ENCODE data around the gene FOXA1. TPM values are rescaled to one million over a fixed set of nuclear protein-coding genes. Genes with fewer than 3 reads are reported as not detected.

Gene FOXA1
- total RNA-seq, 3 donors from 2014 or later (not counting 1 experiment from before 2014, with no cell fraction given), result not detected

- H3K4me3 ChIP-seq (ENCODE audit: low read length), result no peak overlapping the region
- Mint-ChIP-seq H3K4me1 (no peaks in the 10 kb centered on the region), H3K27ac (no peak overlapping the region), H3K27me3 (ENCODE audit: low read depth in 2 of 2) (peaks cover 40 to 46% of the 10 kb centered on the region in 2 donors), H3K4me3 (no peak overlapping the region), H3K36me3 (peaks cover 28% of the 10 kb centered on the region), H3K9me3 (peaks cover 3% of the 10 kb centered on the region in 2 donors)
- H3K9me3 ChIP-seq (ENCODE audit: control insufficient read depth, insufficient read depth, low read length), result peaks cover under 1% of the 10 kb centered on the region
- TF ChIP-seq, protein P1, sequence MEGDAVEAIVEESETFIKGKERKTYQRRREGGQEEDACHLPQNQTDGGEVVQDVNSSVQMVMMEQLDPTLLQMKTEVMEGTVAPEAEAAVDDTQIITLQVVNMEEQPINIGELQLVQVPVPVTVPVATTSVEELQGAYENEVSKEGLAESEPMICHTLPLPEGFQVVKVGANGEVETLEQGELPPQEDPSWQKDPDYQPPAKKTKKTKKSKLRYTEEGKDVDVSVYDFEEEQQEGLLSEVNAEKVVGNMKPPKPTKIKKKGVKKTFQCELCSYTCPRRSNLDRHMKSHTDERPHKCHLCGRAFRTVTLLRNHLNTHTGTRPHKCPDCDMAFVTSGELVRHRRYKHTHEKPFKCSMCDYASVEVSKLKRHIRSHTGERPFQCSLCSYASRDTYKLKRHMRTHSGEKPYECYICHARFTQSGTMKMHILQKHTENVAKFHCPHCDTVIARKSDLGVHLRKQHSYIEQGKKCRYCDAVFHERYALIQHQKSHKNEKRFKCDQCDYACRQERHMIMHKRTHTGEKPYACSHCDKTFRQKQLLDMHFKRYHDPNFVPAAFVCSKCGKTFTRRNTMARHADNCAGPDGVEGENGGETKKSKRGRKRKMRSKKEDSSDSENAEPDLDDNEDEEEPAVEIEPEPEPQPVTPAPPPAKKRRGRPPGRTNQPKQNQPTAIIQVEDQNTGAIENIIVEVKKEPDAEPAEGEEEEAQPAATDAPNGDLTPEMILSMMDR (IDR thresholded peaks at IDR 0.05), result no peak
- no peaks in the 10 kb centered on the region for H3K4me1 ChIP-seq (ENCODE audit: control insufficient read depth, insufficient read depth, low read length)
- 9% methylated on average over 7 of the region's 10 CpGs for WGBS (ENCODE audit: insufficient coverage)
- DNase-seq (no peak), ATAC-seq (no peak)
- peaks cover 40% of the 10 kb centered on the region for H3K27me3 ChIP-seq (ENCODE audit: control insufficient read depth, insufficient read depth, low read length)
- no peaks in the 10 kb centered on the region for H3K36me3 ChIP-seq (ENCODE audit: control insufficient read depth, insufficient read depth, low read length)
- H3K27ac ChIP-seq (ENCODE audit: low read length), result no peak overlapping the region
- intact Hi-C loops (cut with micrococcal nuclease), result no loop called here
Observed at GRCh38 chr14:37585971-37586796, 8.9 kb downstream of the FOXA1 start.

DNA sequence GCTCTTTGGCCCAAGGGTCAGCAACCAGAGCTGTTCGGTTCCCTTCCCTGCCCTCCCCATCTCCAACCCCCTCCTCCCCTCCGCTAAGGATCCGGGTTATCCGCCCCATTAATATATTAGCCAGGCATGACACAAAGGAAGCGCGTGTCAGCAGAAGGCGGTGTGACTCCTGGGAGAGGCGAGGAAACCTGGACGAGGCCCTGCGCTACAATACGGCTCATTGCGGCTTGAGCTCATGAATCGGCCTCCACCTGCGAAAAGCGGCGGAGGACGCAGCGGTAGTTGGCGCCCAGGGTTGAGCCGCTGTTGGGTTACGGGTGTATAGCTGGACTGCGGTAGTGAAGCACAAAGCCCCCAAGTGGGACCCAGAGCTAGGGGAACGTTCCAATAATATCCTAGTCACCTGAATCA is 9.9 kb downstream of the FOXA1 start:
- Mint-ChIP-seq H3K27ac (no peak overlapping the region), H3K4me3 (no peak overlapping the region), H3K36me3 (peaks cover 21% of the 10 kb centered on the region), H3K27me3 (ENCODE audit: low read depth in 2 of 2) (peaks cover 32 to 39% of the 10 kb centered on the region in 2 donors), H3K4me1 (no peaks in the 10 kb centered on the region), H3K9me3 (peaks cover 3% of the 10 kb centered on the region in 2 donors)
- Histone ChIP-seq H3K36me3 (ENCODE audit: control insufficient read depth, insufficient read depth, low read length) (no peaks in the 10 kb centered on the region), H3K27me3 (ENCODE audit: control insufficient read depth, insufficient read depth, low read length) (peaks cover 31% of the 10 kb centered on the region), H3K9me3 (ENCODE audit: control insufficient read depth, insufficient read depth, low read length) (no peaks in the 10 kb centered on the region), H3K4me3 (ENCODE audit: low read length) (no peak overlapping the region), H3K4me1 (ENCODE audit: control insufficient read depth, insufficient read depth, low read length) (no peaks in the 10 kb centered on the region), H3K27ac (ENCODE audit: low read length) (no peak overlapping the region)
- intact Hi-C loops (cut with micrococcal nuclease), result no loop called here
- no peak for ATAC-seq
- TF ChIP-seq, protein P1 (IDR thresholded peaks at IDR 0.05), result no peak
- 15% methylated on average over 23 of the region's 23 CpGs for WGBS (ENCODE audit: insufficient coverage)
- no peak for DNase-seq

- ATAC-seq (no peak), DNase-seq (no peak)
- Mint-ChIP-seq H3K4me1 (no peaks in the 10 kb centered on the region), H3K27me3 (ENCODE audit: low read depth in 2 of 2) (peaks cover 30 to 36% of the 10 kb centered on the region in 2 donors), H3K36me3 (peaks cover 19% of the 10 kb centered on the region), H3K27ac (no peak overlapping the region), H3K4me3 (no peak overlapping the region), H3K9me3 (peaks cover 2 to 3% of the 10 kb centered on the region in 2 donors)
- Histone ChIP-seq H3K36me3 (ENCODE audit: control insufficient read depth, insufficient read depth, low read length) (no peaks in the 10 kb centered on the region), H3K9me3 (ENCODE audit: control insufficient read depth, insufficient read depth, low read length) (no peaks in the 10 kb centered on the region), H3K27me3 (ENCODE audit: control insufficient read depth, insufficient read depth, low read length) (peaks cover 31% of the 10 kb centered on the region), H3K4me1 (ENCODE audit: control insufficient read depth, insufficient read depth, low read length) (no peaks in the 10 kb centered on the region), H3K4me3 (ENCODE audit: low read length) (no peak overlapping the region), H3K27ac (ENCODE audit: low read length) (no peak overlapping the region)
- WGBS (ENCODE audit: insufficient coverage), result 13% methylated on average over 62 of the region's 62 CpGs
- TF ChIP-seq, protein P1 (IDR thresholded peaks at IDR 0.05), result no peak
- intact Hi-C loops (cut with micrococcal nuclease), result no loop called here
Observed at GRCh38 chr14:37584211-37585100, 10.6 kb downstream of the FOXA1 start.
